HG03442 (cell line): ENCODE data around the gene ST8SIA5.

Experiments
- ATAC-seq: cut with Tn5 transposase; IDR thresholded peaks from one replicate; pipeline ENCODE4 v1.9.1; 2021; ENCODE audit warnings: mild to moderate bottlenecking, moderate library complexity; ENCODE audit not compliant: unreplicated experiment

ST8SIA5 gene

DNA sequence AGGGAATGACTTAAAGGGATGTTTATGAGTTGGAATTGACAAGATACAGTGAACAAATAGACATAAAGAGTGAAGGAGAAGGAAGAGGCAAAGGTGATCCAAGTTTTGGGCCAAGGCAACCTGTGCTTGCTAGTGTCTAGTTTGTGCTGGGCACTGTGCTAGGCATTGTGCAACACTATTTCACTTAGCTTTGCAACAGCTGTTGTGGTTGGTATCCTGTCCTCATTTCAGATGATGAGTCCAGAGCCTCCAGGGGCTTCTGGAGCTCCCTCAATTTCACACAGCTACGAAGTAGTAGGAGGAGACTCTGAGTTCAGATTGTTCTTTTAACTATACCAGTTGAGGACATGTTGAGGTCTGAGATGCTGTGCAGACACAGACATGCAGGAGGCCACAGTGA, 81.7 kb downstream of the ST8SIA5 start:
- no peak for ATAC-seq

DNA sequence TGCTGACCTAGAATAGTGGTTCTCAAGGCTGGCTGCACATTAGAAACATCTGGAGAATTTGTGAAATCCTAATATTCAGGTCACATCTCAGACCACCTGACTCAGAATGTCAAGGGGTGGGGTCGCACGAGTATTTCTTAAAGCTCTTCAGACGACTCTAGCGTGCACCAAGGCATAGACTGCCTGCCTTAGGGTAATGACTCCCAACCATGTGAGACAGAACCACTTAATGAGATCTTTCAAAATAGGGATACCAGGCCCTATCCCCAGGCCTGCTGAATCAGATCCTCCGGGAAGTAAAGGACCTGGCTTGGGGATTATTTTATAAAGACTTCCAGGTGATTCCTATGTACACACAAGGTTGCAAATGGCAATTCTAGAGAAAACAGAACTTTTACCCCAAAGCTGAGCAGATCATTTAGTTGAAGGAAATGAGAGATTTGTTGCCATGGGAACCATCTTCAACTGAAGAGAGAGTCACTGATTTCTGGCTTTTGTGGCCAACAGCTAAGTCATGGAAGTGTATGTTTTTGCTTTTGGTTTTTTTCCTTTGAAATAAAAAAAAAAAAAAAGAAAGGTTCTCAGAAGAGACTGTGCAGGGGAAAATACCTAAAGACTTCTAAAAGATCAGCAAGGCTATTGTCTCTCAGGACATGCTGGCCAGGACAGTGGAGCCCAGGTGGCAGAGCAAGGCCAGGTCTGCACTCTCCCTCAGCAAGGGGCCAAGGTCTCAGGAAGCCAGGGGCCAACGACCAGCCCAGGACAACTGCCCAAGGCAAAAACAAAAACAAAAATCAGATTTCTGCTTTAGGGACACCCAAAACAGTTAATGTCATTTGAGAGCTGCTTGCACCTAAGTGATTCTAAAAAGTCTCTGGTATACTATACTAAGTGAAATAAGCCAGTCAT, 84.5 kb downstream of the ST8SIA5 start:
- ATAC-seq = no peak

GRCh38 chr18:46668694-46669093, 88.2 kb downstream of the ST8SIA5 start:
- no peak for ATAC-seq

DNA sequence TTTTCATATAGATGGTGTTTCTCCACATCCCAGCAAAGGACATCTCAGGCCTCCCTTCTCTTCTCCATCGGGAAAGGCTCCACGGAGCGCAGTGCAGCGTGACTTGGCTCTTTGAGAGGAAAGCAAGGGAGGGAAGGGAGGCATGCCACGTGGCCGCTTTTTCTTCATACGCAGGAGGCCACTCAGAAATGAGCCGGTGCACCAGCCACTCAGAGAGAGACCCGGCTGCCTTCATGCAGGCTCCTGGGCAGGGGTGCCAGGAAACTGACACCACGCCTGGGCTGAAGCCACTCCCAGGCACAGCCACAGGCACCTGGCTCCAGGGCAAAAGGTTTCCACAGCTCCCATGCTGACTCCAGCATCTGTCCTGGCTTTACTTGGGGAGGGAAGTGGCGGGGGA, 88.7 kb downstream of the ST8SIA5 start:
- ATAC-seq = no peak

GRCh38 chr18:46663539-46663938, 93.3 kb downstream of the ST8SIA5 start:
- no peak for ATAC-seq

GRCh38 chr18:46660957-46661749, 95.7 kb downstream of the ST8SIA5 start:
- ATAC-seq = no peak

DNA sequence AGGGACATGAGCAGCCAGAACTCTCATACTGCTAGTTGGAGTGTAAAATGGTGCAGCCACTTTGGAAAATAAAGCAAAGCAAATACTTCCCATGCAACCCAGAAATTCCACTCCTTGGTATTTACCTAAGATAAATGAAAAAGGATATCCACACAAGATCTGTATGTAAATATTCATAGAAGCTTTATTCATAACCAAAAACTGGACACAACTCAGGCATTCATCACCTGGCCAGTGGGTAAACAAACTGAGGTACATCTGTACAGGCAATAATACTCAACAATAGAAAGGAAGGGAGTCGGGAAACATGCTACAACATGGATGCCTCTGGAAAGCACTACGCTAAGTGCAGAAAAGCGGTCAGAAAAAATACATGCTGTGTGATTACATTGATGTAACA, 97.4 kb downstream of the ST8SIA5 start:
- no peak for ATAC-seq

DNA sequence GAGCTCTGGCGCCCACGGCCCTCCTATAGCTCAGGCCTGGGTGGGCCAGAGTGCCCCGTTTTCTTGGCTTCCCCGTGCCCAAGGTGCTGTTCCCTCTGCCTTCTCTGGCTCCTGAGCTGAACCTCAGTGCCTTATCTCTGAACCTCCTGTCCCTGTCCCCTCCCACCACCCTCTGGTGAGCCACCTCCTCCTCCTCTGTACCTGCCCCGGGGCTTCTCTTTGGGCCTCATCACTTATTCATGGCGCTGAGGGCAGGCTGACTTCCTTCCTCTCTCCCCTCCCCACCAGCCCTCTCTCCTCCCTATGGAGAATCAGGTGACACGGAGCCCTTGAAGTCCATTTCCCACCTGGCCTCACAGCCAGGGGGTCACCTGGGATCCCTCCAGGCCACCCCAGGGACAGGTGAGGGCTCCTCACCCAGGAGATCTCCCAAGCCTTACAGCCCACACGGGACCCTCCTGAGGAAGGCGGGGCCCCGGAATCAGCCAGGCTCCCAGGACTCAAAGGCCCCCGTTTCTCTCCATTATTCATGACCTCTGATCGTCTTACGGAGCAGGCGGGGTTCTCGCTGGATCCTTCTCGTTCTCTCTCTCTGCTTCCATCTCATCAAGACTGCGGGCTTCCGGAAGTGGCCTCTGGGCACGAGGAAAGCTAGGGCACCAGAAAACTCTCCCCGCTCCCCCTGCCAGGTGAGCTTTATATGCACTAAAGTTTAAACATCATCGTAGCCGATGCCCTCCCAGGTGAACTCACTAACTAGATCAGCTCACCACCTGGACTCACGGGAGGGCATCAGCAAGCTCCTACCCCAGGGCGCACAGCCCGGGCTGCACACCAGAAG, 99.5 kb downstream of the ST8SIA5 start, which contains the start of gene LOXHD1:
Gene LOXHD1 (minus strand): TSS at position 106 of the 841 bp plus-strand sequence. CDS start 187 bp downstream, outside the sequence.
- ATAC-seq = no peak

- ATAC-seq = no peak
Measured at GRCh38 chr18:46656326-46657114, 100.3 kb downstream of the ST8SIA5 start.

DNA sequence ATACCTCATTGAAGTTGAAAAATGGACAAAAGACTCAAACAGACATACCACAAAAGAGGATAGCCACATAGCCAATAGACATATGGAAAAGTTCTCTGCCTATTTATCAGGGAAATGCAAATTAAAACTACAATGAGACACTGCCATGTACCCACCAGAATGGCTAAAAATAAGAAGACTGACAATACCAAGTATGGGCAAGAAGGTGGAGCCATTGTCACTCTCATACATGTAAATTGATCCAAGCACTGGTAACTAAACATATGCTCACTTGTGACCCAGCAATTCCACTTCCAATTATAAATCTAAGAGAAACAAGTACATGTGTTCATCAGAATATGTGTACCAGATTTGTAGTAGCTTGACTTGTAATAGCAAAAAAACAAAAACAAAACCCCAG, 104.5 kb downstream of the ST8SIA5 start:
- ATAC-seq = no peak

DNA sequence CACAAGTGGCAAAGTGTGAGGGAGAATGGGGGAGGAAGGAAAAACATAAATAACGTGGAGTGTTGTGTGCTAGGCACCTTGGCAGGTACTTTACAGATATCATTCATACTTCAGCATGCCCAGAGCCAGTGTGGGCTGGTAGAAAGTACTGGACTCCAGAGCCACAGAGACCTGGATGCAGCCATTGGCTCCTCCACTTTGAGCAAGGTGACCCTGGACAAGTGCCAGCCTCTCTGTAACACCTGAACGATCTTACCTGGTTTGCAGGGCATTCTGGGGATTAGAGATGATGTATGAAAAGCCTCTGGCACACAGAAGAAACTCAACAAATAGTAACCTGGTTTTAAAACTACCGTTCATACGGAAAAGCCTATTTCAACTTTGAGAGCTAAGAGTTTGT, 106.2 kb downstream of the ST8SIA5 start:
- ATAC-seq = no peak

DNA sequence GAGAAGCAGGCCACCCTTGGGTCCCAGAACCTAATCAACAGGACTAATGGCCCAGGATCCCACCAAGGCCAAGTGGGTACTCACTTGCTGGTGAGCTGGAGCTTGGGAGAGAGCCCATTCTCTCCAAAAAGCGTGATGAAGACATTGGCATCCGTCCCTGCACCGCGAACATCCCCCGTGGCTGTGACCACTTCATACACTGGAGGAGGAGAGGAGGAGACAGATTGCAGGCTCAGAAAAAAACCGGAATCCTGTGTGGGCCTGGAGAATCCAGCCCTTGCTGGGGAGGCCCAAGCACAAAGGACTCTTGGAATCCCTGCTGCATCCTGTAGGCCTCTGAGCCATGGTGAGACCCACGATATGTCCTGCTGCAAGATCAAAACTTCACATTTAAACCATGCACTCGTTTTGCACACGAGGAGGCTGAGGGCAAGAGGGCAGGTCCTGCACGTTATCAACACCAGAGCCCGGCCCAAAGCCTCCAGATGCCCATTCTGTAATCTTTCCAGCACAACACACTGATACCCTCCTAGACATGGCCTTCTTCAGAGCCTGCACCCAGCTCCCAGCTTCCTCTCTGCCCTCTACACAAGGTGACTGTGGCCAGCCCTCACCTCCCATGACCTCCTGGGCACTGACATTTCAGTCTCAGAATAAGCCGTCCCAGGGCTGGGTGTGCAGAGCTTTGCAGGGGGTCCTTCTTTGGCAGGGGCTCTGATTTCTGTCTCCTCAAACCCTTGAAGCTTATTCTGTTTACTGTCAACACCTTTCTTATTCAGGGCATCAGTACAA, 107.6 kb downstream of the ST8SIA5 start:
- no peak for ATAC-seq

- ATAC-seq = no peak
Measured at GRCh38 chr18:46646468-46646867, 110.4 kb downstream of the ST8SIA5 start.

DNA sequence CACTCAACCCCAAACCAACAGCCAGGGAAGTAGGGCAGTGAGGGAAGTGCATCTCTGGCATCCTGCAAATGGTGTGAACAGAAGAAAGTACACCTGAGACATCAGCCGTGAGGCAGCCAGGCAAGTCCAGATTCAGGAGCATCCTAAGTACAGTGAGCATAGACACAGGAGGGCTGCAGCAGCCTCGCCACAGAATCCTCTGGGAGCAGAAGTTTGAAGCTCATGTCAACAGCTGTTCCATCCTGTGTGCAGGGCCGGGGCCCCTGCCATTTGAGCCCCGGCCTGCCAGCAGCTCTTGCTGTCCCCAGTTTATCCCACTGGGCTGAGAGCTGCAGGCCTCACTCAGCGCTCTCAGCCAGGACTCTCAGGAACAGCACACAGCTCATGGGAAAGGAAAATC, 114.3 kb downstream of the ST8SIA5 start:
- ATAC-seq = no peak

DNA sequence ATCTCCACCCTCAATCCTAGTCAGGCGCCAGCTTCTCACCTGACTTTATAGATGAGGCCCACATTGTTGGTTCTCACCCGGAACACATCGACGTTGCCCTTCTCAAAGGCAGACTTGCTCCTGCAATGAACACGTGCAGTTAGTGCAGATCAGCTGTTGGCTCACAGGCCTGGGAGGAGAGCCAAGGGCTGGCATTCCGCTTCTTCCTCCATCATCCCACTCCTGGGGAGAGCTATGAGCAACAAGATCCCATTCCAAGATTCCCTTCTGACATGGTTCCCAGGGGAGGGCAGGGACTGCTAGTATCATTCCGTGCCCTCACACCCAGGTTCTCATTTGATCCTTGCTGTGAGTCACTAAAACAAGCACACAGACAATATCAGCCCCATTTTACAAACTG, 114.9 kb downstream of the ST8SIA5 start:
- ATAC-seq = no peak

- ATAC-seq = no peak
Measured at GRCh38 chr18:46639386-46639785, 117.5 kb downstream of the ST8SIA5 start.

GRCh38 chr18:46636040-46636630, 120.7 kb downstream of the ST8SIA5 start:
- ATAC-seq = no peak

DNA sequence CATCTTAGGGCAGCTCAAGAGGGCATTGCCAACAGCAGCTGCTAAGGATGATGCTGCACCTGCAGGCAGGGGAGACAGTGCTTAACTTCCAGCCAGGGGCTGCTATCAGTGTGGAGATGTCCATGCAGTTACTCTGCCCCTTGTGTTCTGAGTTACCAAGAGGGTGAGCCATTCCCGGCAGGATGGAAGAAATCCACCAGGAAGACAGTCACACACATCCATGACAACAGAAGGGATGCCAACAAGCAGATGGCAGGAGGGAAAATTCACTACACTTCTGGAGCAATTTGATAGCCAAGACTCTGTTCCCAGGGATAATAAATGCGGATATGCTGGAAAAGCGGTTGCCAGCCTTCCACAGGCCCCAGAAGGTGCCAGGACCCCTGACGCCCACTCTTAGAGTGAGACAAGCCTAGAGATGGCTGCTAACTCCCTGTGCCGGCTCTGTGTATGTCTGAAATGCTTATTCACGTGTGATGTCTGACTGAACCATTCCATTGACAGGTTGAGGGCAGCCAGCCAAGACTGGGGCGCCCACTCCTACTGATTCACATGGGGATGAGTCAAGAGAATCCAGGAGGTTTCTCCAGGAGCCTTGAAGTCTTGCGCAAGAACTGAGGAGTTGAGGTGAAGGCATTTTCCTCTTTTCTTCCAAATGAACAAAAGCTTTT, 124.3 kb downstream of the ST8SIA5 start:
- no peak for ATAC-seq
